GM18517 (cell line): ENCODE results near the gene SEPHS1.
"Not testable (repeated sequence)": the region's sequence is repeated elsewhere in the genome, so short reads cannot be mapped to it uniquely, and the experiment has no call there.

Source experiments
- ATAC-seq: cut with Tn5 transposase; IDR thresholded peaks from one replicate; pipeline ENCODE4 v1.9.1; 2021; ENCODE audit warnings: mild to moderate bottlenecking, moderate library complexity; ENCODE audit not compliant: unreplicated experiment

SEPHS1 gene, protein sequence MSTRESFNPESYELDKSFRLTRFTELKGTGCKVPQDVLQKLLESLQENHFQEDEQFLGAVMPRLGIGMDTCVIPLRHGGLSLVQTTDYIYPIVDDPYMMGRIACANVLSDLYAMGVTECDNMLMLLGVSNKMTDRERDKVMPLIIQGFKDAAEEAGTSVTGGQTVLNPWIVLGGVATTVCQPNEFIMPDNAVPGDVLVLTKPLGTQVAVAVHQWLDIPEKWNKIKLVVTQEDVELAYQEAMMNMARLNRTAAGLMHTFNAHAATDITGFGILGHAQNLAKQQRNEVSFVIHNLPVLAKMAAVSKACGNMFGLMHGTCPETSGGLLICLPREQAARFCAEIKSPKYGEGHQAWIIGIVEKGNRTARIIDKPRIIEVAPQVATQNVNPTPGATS

DNA sequence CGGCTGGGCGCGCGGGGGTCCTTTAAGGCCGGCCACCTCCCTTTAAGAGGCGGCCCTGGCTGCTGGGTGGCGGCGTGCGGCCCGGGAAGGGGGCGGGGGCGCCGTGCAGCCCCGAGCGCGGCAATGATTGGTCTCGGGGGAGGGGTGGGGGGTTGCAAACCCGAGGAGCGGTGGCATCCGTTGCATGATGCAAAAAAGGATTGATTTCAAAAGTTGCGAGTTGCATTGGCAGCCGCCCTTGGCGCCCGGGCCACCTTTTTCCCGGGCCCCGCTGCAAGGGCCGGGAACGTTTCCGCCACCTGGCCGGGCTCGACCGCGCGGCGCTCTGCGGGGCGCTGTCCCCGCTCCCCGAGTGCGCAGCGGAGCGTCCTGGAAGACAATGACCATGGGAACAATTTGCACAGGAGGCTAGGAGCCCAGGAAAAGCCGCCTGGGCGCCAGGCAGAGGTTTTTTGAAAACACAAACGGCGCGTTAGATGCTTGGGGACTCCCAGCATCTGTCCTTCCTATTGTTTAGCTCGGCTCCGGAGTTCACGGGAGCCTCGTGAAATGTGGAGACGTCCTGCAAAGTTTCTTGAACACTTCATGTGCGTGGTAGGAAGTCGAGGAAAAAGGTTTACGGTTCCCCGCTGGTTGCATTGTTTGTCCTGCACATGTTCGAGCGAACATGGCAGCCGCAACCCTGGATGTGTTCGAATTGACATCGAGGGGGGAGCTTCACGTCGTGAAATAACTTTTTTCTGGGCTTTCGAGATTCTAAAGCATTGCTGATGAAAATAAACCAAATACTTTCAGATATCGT is at the start of gene SEPHS1:
Gene SEPHS1, minus strand, starts transcription at position 78 of the 802 bp plus-strand sequence. CDS start 3,343 bp downstream, outside the sequence.
- peak; percentile 60 for ATAC-seq

DNA sequence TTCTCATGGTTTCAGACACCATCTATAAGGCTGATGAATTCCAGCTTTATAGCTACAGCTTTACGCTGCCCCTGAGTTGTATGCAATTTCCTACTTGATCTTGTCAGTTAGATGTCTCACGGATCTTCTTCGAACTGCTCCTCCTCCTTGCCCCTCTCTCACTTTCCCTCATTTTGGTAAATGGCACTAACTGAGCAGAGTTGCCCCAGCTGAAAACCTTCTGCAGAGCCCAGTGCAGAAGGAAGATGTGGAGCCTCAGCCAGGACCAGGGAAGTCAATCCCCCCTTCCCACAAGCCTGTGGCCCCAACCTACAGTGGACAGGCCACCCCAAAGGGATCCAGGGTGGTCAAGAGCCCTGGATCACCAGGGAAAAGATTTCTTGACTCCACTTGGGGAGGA is 49.0 kb upstream of the SEPHS1 start:
- no peak for ATAC-seq

DNA sequence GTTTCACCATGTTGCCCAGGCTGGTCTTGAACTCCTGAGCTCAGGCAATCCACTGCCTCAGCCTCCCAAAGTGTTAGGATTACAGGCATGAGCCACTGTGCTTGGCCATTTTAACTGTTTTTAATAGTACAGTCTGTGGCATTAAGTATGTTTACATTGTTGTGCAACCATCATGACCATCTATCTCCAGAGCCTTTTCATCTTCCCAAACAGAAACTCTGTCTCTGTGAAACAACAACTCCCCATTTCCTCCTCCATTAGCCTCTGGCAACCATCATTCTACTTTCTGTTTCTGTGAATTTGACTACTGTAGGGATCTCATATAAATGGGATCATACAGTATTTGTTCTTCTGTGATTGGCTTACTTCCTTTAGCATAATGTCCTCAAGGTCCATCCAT is 48.3 kb upstream of the SEPHS1 start:
- no peak for ATAC-seq

DNA sequence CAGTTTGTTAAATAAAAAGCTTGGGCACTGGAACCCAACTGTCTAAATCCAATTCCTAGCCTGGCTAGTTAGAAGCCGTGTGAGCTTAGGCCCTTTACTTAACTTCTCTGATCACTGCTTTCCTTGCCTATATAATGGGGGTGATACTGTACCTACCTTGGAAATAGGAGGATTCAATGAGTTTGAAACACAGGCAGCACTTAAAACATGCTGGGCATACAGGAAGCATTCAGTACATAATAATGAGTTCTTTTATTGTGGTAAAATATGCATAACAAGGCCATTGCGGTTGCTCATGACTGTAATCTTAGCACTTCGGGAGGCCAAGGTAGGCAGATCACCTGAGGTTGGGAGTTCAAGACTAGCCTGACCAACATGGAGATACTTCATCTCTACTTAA is 47.4 kb upstream of the SEPHS1 start:
- no peak for ATAC-seq

DNA sequence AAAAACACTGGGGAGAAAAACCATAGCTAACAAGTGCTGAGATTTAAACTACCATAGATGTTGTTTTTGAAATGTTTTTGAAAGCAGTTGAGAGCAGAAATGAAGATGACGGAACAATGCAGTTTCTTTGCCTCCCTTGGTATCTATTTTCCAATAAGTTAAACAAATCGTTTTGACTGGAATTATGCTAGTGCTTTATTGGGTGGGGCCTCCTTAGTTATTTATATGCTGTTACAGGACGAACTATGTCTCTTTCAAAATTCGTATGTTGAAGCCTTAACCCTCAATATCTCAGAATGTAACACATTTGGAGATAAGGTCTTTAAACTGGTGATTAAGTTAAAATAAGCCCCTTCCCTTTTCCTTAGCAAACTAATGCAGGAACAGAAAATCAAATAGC is 45.5 kb upstream of the SEPHS1 start:
- no peak for ATAC-seq

DNA sequence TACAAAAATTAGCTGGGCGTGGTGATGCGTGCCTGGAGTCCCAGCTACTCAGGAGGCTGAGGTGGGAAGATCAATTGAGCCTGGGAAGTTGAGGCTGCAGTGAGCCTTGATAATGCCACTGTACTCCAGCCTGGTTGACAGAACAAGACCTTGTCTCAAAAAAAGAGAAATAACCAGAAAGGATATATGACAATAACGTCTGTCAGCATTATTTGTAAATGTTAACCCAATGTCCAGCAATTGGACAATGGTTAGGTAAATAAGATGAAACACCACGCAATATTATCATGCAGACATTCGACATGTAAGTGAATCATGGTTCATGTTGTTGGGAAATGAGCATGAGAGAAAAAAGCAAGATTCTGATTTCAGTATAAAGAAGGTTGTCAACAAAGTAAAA is 44.6 kb upstream of the SEPHS1 start:
- no peak for ATAC-seq

DNA sequence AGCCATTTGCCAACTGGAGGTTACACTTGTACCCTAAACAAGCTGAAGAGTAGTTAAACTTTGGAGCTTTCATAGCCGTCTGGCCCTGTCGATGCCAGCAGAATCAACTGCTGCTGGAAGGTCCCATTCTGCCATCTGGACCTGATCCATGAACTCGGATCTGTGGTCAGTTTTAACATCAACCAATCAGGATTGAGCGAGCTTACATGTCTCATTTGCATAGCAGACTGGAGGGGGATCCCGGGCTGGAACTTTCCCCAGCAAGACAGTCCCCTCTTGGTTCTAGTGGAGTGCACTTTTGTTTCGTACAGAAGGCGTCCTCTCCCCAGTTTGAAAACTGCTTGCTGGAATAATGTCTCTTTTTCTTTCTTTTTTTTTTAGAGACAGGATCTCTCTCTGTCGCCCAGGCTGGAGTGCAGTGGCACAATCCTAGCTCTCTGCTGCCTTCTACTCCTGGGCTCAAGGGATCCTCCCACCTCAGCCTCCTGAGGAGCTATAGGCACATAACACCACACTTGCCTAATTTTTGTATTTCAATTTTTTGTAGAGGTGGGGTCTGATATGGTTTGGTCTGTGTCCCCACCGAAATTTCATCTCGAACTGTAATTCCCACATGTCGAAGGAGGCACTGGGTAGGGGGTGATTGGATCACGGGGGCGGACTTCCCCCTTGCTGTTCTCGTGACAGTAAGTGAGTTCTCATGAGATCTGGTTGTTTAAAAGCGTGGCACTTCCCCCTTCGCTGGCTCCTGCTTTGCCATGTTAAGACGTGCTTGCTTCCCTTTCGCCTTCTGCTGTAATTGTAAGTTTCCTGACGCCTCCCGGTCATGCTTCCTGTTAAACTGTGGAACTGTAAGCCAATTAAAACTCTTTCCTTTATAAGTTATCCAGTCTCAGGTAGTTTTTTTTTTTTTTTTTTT is 42.8 kb upstream of the SEPHS1 start:
- ATAC-seq, result no peak

DNA sequence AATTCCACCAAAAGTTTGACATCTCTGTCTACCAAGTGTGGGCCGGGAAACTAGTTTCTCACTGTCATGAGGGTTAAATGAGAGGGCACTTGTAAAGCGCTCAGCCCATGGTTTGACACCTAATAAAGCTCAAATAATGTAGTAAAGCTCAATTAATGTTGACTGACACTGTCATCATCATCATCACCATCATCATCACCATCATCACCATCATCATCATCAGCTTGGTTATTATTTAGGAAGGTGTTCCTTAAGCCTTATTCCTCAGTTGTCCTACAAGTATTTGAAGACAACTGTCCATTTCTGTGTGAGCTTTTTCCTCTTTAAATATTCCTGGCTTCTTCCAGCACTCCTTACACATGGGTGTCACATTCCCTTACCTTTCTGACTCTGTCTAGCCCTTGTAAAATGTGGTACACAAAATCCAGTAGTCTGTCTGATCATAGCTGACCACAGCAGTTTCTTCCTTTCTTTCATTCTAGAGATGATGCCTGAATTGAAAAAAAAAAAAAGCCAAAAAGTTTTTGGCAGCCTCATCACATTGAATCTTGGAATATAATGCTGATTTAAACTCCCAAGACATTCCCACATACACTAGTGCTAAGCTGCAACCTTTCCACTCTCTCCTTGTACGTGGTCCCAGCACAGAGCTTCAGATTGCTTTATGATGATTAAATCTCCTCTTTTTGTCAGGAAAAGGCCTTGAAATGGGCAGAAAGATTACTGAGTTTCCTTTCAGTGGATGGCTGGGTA is 40.6 kb upstream of the SEPHS1 start:
- ATAC-seq, result no peak

DNA sequence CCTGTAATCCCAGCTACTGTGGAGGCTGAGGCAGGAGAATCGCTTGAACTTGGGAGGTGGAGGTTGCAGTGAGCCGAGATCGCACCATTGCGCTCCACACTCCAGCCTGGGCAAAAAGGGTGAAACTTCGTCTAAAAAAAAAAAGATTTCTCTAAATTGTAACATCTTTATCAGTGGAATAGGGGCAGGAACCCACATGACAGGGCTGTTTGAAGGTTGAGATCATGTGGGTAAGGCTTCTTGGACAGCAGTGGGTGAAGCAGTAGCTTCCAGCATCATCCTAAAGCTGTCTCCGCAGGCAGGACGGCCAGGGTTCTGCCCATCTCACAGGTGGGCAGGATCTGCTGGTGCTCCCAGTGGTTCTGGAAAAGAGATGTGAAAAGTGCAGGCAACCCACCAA is 37.9 kb upstream of the SEPHS1 start:
- no peak for ATAC-seq

DNA sequence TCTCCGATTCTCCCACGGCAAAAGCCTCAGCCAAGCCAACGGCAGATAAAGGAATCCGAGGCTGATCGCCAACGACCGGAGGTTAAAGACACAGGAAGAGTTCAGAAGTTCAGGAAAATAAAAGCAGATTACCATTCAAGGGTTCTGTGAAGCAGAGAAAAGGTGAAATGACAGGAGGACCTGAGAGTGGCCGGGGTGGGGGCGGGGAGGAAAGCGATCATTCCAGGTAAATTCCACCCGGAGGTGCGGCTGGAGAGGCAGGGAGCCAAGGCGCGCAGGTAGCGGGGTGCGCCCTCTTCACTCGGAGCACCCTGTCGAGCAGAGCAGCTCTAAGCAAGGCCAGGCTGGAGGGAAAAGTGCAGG is 35.3 kb upstream of the SEPHS1 start:
- ATAC-seq, result no peak

DNA sequence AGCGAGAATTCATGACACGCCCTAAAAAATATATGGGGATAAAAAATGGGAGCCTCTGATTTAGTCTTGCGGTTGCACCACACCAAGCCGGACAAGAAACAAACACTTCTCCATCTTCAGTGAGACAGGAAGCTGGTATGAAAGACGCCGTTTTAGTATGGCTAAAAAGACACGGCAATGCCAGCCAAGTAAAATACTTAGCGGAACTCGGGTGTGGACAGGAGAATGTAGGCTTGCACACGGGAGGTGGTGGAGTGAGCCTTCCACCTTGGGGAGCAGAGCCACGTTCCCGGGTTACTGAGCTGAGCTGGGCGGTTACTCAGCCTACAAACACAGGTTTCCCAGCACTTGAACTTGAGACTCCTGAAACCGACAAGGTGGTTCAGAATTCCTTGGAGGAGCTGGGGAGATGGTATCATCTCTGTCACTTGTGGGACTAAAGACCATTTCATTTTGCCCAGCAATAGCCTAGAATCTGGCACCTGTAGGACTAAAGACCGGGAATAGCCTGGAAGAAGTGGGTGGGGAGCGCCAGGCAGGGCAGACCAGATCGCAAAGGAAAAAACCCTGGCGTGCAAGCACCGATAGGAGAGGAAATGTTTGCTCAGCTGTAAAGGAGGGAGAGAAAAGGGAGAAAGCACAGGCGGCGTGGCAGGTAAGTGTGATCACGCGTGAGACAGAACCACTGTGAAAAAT is 34.8 kb upstream of the SEPHS1 start:
- ATAC-seq, result no peak

DNA sequence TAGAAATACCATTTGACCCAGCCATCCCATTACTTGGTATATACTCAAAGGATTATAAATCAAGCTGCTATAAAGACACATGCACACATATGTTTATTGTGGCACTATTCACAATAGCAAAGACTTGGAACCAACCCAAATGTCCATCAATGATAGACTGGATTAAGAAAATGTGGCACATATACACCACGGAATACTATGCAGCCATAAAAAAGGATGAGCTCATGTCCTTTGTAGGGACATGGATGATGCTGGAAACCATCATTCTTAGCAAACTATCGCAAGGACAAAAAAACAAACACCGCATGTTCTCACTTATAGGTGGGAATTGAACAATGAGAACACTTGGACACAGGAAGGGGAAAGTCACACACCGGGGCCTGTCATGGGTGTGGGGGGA is 31.0 kb upstream of the SEPHS1 start:
- not testable (repeated sequence) for ATAC-seq

DNA sequence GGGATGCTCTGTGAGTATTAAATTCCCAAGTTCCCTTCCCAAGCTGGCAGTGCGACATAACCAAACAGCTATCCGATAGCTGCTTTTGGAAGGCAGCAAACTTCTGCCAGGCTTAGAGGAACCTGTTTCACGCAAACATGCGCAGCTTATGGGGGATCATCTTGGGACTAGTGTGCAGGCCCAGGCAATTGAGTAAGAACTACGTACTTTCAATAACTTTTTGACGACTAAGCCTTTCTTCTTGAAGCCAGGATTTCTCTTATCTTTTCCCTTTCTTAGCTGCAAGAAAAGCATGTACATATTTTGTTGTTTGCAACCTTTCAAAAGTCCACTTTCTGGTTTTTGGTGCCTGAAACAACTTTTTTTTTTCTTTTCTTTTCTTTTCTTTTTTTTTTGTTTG is 28.7 kb upstream of the SEPHS1 start:
- ATAC-seq, result no peak

DNA sequence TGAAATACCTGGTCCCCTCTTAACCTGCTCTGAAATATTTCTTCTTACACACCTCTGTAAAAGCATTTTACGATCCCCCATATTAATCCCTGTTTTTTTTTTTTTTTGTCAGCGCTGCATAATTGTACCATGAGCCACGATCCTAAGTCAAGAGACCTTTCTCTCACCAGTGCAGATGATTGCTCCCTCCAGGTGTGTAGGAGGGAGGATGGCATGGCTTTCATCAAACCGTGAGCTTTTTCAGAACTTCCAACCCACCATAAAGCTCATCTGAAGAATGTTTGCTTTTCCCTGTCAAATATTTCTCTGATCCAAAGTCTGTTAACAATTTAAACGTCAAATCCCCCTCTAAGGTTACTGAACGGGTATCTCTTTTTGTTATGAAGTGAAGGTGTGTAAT is 28.2 kb upstream of the SEPHS1 start:
- ATAC-seq, result no peak

DNA sequence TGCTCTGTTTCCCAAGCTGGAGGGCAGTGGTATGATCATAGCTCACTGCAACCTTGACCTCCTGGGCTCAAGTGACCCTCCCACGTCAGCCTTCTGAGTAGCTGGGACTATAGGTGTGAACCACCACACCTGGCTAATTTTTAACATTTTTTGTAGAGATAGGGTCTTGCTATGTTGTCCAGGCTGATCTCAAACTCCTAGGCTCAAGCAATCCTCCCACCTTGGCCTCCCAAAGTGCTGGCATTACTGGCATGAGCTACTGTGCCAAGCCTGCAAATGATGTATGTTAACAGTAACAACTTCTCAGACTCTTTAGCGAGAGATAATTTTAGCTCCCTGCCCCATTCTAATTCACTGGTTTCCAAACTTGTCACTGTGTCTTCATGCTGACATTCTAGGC is 27.7 kb upstream of the SEPHS1 start:
- no peak for ATAC-seq

DNA sequence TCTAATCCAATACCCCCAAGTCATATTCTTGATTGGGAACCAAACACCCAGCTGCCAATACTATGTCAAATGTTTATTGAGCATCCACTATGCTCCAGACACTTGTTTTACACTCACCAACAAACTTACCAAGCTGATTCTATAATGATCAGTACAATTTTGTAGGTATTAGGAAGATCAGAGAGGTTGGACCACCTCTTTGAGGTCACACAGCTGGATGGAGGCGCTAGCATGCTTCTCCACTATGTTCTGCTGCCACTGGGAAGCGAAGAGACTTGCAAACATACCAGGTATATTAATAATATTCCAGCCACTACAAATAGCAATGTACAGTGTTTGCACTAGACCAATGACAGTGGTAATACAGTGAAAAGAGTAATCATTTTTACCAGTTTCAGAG is 25.6 kb upstream of the SEPHS1 start:
- ATAC-seq, result no peak

DNA sequence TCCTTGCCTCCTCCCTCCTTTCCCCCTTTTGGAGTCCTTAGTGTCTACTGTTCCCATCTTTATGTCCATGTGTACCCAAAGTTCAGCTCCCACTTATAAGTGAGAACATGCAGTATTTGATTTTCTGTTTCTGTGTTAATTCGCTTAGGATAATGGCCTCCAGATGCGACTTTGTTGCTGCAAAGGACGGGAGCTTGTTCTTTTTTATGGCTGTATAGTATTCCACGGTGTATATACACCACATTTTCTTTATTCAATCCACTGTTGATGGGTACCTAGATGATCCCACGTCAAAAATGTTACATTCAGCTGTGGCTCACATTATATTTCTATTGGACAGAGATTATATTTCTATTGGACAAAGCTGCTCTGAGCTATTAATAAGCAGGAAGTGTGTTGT is 24.4 kb upstream of the SEPHS1 start:
- no peak for ATAC-seq

DNA sequence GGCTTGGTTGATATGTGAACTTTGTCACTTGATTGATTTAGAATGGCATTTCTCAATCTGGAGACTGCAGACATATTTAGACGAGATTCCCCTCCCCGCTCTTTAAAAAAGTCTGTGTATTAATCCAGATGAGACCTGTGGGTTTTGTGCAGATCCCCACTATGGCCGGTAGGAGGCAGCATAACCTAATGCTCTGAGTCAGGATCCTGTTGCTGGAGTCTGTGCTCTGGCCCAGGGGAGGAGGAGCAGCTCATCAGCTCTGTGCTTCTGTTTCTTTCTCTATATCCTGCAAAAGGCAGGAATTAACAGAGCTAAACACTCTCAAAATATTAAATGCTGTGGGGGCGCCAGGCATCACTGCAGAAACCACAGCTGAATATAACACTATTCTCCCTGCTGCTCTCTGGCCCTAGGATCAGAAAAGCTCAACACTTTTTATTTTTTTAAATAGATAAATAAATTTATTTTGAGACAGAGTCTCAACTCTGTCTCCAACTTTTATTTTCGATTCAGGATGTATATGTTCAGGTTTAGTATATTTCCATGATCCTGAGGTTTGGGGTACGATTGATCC is 23.9 kb upstream of the SEPHS1 start:
- no peak for ATAC-seq

DNA sequence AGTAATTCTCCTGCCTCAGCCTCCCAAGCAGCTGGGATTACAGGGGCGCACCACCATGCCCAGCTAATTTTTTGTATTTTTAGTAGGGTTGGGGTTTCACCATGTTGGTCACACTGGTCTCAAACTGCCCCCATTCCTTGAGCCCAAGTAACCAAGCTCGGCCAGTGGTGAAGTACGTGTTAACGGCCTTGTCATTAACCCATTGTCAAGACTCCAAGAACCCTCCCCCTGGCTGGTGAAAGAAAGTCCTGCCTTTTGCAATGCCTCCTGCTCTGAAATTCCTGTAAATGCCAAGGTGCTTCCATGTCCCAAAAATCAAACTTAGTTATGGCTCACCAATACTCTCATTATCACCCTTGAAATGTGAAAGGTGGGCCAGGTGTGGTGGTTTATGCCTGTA is 18.8 kb upstream of the SEPHS1 start:
- no peak for ATAC-seq

DNA sequence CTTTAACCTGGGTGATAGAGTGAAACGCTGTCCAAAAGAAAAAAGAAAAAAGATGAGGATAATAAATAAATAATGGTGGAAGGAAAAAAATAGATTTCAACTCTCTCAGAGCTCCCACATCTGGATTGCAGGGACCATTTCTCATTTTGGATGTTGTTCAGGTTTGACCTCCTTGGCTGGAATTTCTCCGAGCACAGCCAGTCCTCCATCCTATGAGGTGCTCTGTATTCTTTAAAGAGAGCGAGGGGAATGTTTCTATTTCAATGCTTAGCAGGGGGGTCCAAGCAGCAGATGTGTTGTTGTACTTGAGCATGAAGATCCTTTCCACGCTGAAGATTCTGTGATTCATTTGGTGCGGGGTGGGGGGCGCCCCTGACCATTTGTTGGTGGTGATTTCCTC is 17.7 kb upstream of the SEPHS1 start:
- ATAC-seq, result no peak
